NCI-H526 (cell line): ENCODE data around the gene FUS.
"Not testable (repeated sequence)": the region's sequence is repeated elsewhere in the genome, so short reads cannot be mapped to it uniquely, and the experiment has no call there.

Source experiments
- DNase-seq, 2 experiments: peaks; one replicate each; lab custom pipeline; 2025; lab: John Stamatoyannopoulos, UW

FUS gene

DNA sequence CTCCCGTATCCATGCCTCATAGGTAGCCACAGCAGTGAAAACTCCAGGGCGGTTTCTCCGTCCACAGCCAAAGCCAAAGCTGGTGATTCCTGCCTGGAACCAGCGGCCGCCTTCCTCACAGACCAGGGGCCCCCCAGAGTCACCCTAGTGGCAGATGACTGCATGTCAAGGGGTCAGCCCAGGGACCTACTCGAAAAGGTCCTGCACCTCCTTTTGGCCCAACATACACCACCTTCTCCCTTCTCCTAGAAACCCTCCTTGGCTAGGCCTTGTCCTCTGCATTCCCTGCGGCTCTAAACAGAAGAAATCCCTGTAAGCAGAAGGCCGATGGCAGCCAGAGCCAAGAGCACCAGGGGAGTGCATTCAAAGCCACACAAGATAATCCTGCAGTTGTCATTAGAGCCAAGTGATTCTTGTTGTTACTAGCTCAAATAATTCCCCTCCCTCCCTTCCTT is 36.2 kb upstream of the FUS start:
- no peak for DNase-seq

DNA sequence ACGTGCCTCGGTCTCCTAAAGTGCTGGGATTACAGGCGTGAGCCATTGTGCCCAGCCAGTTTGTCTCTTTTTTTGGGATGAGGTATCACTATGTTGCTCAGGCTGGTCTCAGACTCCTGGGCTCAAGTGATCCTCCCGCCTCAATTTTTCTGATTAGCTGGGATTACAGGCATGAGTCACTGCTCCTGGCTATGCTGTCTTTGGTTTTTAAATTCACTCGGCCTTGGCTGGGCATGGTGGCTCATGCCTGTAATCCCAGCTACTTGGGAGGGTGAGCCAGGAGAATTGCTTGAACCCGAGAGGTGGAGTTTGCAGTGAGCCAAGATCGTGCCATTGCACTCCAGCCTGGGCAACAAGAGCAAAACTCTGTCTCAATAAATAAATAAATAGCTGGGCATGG is 35.5 kb upstream of the FUS start:
- not testable (repeated sequence) for DNase-seq

DNA sequence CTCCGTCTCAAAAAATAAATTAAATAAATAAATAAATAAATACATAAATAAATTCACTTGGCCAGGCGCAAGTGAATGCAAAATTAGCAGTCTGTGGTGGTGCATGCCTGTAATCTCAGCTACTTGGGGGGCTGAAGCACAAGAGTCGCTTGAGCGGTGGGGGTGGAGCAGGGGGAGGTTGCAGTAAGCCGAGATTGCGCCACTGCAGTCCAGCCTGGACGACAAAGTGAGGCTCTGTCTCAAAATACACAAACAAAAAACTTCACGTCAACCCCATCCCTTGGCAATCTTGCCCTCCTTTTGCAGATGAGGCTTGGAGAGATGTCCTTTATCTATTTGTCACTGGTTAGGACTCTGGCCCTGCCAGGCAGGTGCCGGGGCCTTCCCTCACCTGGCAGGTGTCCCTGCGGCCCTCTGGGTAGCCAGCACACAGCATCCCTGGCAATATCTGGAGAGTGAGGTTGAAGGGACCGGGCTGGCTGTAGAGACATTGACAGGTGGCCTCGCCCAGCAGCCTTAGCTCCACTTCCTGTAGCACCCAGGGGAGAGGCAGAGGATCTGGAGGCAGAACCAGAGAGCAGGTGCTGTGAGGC is 34.4 kb upstream of the FUS start:
- DNase-seq, result no peak

DNA sequence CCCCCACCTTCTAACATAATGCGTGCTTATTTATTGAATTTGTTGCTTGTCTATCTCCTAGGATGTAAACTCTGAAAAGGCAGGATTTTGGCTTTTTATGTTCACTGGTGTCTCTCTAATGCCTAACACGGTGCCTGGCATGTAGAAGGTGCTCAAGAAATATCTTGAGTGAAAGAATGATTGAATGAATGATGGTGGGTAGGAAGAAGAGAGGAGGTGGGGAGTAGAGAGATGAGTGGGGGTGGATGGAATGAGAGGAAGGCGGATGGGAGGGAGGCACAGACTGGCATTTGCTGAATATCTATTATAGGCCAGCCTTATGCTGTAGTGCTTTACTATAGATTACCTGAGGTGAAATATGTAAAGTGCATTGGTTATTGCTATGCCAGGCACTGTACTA is 32.4 kb upstream of the FUS start:
- DNase-seq, result no peak

DNA sequence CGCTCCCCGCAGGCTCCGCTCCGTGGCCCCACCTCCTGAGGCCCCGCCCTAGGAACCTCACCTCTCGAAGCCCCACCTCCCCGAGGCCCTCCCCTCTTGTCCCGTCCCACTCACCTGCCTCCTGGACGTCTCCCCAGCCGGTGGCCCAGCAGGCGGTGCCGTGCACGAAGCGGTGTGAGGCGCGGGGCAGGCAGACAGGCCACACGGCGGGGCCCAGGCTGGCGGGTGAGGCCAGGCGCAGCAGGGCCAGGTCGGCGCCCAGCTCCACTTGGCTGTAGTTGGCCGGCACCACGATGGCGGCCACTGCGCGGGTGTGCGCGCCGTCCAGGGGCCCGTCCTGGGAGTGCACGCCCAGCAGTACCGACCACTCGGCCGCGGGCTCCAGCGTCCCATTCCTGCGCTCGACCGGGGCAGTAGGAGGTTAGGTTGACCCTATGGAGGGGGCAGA is 31.6 kb upstream of the FUS start:
- peak in 1 of 2 experiments; percentile 63 for DNase-seq

DNA sequence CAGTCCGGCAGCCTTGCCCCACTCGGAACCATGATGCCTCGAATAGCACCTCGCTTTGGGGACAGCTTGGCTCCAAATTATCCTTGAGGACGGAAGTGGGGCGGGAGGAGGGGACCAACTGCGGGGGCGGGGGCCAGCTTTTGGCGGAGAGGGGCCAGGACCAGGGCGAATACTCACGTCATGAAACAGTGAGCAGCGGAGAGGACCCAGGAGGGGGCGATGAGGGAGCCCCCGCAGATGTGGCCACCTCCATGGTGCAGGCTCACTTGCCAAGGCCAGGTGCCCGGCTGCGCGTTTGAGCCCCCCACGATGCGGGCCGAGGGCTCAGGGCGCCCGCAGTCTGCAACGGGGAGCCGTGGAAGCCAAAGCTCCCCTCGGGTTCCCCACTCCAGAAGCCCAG is 31.0 kb upstream of the FUS start:
- no peak for DNase-seq

DNA sequence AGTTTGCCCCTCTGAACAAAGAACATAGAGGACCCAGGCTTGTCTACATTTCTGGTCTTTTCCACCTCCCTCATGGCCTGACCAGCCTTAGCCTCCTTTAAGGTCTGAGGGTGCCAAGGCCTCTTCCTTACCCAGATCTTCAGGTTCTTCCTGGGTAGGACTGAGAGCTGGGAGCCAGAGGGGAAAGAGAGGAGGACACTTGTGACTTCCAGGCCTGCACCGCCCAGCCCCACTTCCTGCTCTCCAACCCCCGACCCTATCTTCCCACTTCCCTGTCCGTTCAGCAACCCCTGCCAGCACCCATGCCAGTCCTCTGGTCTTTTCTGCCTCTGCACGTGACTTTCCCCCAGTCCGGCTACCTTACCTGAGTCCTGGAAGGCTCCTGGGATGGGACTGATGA is 30.6 kb upstream of the FUS start:
- no peak for DNase-seq

DNA sequence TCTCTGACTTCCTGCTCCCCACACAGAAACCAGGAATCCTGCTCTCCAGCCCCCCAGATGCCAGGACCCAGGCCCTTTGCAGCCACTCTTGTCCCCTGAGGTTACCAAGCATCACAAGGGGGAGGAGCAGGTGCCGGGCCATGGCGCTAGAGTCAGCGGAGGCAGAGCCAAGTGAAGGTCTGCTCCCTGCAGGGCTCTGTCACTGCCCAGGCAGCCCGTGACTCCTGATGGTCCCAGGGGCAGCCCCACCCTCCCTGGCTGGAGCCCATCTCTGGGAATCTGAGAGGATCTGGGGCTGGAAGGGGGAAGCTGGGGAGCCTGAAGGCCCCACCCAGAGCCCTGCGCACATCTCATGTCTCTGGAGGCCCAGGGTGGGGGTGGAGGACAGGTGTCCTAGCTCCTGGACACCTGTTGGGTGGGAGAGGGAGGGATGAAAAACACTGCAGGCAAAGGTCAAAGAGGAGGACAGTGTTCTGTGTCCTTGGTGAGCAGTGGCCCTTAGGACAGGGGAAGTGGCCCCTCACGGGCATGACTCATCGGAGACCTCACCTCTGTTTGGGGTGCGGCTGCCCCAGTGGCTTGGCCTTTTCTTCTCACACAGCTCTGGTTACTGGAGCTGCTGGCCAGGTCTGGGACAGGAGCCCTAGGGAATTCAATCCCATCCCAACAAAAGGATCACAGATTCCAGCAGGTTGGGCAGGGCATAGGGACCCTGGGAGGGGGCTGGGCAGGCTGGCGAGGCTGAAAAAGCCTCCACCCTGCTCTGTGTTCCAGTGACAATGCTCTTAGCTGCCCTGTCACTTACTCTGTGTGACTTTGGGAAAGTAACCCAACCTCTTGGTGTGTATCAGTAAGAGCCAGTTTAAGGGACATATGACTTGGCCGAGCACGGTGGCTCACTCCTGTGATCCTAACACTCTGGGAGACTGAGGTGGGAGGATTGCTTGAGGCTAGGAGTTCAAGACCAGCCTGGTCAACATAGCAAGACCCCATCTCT is 29.7 kb upstream of the FUS start, which contains the start of gene PRSS36:
TSS of gene PRSS36 (minus strand) at position 173 of the 997 bp plus-strand sequence. CDS start at position 142, 31 bp downstream.
- no peak for DNase-seq

DNA sequence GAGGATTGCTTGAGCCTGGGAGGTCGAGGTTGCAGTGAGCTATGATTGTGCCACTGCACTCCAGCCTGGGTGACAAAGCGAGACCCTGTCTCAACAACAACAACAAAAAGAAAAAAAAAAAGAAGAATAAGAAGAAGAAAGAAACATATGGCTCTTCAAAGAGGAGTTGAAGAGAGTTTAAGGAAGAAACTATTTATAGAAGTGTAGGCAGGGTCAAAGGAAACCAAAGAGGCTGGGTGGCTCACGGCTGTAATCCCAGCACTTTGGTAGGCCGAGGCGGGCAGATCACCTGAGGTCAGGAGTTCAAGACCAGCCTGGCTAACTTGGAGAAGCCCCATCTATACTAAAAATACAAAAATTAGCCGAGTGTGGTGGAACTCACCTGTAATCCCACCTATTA is 29.0 kb upstream of the FUS start:
- not testable (repeated sequence) for DNase-seq

DNA sequence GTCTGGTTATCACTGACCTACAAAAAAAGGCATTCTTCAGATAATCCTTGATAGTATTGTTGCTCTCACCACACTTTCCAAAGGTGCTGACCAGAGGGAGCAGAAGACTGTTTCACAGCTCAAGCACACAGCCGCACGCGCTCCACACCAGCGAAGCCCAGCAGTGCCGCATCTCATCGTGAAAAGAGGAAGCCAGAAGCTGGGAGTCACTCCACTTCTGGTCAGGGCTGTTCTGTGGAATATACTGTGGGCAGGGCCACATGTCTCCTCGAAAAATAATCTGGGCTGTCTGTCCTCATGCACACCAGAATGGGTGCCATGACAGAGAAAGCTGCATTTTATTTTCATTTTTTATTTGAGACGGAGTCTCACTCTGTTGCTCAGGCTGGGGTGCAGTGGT is 22.8 kb upstream of the FUS start:
- peak in 1 of 2 experiments; percentile 18 for DNase-seq

DNA sequence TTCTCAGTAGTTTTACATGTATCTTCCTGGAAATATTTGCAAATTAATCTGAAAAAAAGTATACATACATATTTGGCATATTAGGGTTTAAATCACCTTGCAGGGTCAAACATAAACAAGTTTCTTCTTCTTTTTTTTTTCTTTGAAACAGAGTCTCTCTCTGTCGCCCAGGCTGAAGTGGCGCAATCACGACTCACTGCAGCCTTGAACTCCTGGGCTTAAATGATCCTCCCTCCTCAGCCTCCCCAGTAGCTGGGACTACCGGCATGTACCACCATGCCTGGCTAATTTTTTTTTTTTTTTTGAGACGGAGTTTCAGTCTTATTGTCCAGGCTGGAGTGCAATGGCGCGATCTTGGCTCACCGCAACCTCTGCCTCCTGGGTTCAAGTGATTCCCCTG is 12.6 kb upstream of the FUS start:
- no peak for DNase-seq

DNA sequence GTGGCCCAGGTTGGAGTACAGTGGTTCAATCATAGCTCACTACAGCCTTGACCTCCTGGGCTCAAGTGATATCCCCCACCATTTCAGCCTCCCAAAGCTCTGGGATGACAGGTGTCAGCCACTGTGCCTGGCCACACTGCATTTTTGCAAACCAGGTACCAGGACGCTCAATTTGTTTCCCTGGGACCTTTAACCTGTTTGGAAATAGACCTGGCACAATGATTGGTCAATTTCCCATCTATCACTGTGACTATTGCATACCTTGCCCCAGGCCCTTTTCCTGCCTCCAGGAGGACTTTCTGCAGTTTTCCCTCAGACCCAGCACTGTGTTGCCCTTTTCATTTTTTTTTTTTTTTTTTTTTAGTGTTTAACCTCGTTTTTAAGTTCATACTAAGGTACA is 11.1 kb upstream of the FUS start:
- no peak for DNase-seq

DNA sequence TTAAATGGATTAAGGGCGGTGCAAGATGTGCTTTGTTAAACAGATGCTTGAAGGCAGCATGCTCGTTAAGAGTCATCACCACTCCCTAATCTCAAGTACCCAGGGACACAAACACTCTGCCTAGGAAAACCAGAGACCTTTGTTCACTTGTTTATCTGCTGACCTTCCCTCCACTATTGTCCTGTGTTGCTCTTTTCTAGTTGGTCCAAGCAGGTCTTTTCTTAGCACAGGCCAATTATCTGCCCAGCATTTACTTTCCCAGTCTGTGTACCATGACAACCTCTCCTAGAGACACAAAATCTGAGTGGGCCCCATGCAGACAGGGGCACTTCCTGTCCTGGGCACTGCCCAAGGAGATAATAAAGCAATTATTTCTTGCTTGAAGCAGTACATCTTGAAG is 9.9 kb upstream of the FUS start:
- DNase-seq, result not testable (repeated sequence)

DNA sequence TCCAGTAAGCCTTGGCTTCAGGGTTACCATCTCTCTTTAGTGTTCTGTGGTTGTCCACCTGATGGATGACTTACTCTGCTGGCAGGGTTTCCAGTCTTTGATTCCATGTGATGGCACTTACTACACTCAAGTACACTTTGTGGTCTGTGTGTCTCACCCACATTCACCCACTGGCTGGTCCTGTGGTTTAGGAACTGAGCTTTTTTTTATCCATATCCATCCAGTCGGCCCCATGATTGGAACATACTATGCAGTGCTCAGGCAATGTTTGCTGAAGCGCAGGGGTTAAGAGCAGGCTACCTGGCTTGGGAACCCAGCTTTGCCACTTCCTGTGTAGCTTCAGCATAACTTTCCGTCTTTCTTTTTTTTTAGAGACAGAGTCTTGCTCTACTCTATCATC is 2.8 kb upstream of the FUS start:
- no peak for DNase-seq

DNA sequence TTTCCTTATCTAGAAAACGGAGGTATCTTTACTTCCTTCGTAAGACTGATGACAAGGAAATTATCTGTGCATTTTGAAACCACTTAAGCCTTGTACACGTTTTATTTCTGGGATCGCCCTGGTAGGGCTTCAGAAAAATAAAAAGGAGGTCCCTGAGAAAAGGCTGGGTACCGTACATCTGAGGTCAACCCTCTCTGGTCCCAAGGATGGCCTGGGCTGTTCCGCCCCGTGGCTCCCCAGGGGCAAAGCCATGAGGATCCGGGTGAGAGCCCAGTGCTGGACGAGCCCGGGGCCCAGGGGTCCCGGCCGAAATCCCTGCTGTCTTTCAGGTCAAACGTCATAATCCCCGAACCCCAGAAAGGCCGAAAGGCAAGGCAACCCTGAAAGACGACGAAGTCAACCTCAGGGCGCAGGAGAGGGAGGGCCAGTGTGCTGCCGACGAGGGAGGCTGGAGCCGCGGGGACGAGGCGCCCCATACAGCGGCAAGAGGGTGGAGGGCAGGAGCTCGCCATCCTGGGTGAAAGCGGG is 656 bp upstream of the FUS start:
- peak in 1 of 2 experiments; percentile 42 for DNase-seq

DNA sequence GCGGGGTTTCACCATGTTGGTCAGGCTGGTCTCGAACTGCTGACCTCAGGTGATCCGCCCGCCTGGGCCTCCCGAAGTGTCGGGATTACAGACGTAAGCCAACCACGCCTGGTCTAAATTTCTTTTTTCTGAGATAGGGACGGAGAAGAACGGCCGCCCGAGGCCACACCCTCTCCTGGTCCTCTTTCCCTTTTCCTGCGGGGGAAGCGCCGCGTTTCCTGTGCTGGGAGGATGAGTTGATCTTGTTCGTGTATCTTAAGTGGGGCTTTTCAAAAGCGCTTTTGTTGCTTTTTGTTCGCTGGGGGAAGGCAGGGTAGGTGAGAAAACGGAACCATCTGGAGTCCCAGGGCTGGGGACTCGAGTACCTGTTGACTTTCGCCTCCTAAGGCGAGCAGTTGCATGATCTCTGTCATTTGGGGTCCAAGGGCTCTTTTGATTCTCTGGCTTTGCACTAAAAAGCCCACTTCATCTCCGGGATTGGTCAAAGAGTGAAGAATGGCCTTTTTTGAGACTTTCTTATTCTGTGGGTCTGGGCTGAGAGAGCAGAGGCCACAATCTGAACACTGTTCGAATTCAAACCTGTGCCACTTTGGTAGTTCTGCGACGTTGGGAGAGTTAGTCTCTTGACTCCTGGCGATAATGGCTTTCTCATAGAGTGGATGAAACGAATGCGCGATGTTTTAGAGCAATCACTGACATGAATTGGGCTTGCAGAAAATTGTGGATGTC is 1.3 kb downstream of the FUS start:
- no peak for DNase-seq

DNA sequence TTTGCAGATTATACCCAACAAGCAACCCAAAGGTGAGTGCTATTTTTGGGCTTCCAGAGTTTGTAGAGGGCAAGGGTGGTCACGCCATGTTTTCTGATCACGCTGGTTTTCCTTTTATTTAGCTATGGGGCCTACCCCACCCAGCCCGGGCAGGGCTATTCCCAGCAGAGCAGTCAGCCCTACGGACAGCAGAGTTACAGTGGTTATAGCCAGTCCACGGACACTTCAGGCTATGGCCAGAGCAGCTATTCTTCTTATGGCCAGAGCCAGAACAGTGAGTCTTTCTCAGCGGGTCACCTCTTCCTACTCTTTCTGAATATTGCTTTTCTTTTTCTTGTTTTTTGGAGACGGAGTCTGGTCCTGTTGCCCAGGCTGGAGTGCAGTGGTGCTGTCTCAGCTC is 2.5 kb downstream of the FUS start:
- DNase-seq, result no peak

DNA sequence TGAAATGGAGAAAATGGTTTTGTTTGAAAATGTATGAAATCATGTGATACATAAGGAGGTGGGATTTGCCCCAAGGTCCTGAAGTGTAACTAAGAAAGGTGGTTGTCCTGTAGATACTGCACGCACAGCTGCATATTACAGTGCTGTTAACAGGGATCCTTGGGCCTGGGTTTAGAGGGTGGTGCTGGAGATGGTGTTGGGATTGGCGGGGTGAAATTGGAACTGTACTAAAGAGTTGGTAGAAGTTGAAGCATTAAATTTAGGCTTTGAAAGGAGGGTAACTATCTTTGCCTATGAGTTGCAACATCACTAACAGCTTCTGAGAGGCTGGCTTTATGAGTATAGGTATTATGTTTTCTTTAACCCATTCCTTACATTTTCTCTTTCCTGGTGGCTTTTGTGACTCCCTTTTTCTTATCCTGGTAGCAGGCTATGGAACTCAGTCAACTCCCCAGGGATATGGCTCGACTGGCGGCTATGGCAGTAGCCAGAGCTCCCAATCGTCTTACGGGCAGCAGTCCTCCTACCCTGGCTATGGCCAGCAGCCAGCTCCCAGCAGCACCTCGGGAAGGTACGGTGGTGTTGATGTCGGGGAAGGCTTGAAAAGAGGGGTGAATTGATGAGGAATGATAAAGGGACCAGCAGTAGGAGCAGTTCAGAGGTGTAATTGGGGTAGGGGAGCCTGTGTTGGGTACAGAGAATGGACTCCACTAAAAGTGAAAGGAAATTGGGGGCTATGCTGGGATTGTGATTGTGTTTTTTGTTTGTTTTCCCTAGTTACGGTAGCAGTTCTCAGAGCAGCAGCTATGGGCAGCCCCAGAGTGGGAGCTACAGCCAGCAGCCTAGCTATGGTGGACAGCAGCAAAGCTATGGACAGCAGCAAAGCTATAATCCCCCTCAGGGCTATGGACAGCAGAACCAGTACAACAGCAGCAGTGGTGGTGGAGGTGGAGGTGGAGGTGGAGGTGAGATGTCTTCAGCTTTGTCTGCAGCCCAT is 3.8 kb downstream of the FUS start:
- DNase-seq, result no peak

DNA sequence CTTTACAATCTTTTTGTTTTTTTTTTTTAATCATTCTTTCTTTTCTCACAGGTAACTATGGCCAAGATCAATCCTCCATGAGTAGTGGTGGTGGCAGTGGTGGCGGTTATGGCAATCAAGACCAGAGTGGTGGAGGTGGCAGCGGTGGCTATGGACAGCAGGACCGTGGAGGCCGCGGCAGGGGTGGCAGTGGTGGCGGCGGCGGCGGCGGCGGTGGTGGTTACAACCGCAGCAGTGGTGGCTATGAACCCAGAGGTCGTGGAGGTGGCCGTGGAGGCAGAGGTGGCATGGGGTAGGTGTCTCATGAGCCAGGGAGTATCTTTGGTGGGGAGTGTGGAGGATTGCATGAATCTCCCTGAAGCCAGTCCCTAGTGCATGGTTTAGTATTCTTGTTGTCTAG is 4.9 kb downstream of the FUS start:
- DNase-seq, result no peak

DNA sequence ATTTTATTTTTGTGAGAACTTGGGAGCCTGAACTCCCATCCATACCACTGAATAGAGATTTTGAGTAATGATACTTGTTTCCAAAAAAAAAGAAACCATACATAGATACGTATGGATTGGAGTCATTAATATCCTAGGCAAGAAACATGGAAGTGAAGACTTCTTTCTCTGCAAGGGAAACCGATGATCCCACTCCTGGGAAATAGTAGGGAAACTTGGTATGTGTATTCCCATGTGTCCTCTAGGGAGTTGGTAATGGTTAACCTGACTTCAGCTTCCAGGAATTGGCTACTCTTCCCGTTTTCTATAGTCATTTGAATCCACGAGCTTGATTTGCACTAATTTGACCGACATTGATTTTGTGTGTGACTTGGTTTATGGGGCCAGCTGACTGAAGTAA is 5.4 kb downstream of the FUS start:
- DNase-seq, result no peak

DNA sequence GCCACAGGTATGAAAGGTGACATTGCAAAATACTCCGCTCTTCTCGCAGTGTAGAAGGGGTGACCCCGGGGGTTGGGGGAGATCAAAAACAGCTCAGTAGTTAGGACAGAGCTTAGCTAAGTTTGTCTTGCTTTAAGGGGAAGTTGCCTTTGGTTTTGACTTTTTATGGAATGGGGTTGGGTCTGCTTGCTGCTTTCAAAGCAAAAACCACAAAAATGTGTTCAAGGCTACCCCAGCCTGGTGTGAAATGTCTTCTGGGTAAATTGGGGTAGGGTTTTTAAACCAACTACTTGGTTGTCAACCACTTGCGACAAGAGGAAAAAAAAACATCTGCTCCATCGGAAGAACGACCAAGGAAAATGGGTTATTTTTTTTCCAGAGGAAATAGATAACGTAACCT is 6.2 kb downstream of the FUS start:
- DNase-seq, result no peak
